ENCODE measurements around the gene LINC00237.

DNA sequence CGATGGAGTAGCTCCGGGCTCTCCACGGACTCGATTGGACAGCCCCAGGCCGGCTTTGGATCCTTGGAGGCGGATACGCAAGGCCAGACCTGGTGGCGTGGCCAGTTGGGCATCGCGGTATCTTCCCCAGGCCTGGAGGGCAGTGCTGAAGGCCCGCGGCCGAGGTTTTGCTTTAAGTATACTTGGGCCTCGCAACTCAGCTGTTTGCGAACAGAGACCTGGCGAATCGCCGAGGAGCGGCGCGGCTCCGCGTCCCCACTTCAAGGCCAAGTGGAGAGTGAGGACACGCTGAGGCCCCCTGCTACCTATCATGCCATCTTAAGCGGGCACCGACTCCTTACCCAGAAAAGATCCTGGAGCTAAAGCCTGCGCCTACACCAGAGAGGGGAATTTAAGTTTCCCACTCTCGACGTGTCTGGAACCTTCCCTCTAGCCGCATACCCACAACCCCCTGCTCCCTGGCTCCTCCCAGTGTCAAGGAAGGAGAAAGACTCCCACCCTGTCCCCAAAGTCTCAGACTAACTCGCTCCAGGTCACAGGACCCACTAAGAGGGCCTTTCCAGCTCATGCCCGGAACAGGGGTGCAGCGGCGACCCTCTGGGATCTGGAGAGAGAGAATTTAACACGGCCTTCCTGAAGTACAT is 4.1 kb downstream of the LINC00237 start:
- TF ChIP-seq, protein P1, sequence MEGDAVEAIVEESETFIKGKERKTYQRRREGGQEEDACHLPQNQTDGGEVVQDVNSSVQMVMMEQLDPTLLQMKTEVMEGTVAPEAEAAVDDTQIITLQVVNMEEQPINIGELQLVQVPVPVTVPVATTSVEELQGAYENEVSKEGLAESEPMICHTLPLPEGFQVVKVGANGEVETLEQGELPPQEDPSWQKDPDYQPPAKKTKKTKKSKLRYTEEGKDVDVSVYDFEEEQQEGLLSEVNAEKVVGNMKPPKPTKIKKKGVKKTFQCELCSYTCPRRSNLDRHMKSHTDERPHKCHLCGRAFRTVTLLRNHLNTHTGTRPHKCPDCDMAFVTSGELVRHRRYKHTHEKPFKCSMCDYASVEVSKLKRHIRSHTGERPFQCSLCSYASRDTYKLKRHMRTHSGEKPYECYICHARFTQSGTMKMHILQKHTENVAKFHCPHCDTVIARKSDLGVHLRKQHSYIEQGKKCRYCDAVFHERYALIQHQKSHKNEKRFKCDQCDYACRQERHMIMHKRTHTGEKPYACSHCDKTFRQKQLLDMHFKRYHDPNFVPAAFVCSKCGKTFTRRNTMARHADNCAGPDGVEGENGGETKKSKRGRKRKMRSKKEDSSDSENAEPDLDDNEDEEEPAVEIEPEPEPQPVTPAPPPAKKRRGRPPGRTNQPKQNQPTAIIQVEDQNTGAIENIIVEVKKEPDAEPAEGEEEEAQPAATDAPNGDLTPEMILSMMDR (IDR thresholded peaks at IDR 0.05 in 2 of 3, conservative IDR thresholded peaks at IDR 0.05 in 1 of 3; ENCODE audit: insufficient read depth in 2 of 3, low read depth in 1 of 3, low read length in 3 of 3): no peak
- TF ChIP-seq RFX5 (IDR thresholded peaks at IDR 0.05; ENCODE audit: low read depth, low read length) (no peak), EZH2 (IDR thresholded peaks at IDR 0.05; ENCODE audit: borderline replicate concordance, low read depth, low read length) (no peak)
